Limb (tissue), 2 donors: ENCODE measurements around the gene SESN2.

Experiments
- DNase-seq, 2 donors: peaks; one replicate each; pipeline ENCODE4 v3.0.0-alpha.2; 2016; ENCODE audit errors: extremely low spot score in 2 of 2

Gene SESN2

GRCh38 chr1:28282426-28283407 lies 23.4 kb downstream of the SESN2 start:
- DNase-seq, result no peak

- DNase-seq, result no peak
Measured at GRCh38 chr1:28286111-28286510, 26.8 kb downstream of the SESN2 start.

DNA sequence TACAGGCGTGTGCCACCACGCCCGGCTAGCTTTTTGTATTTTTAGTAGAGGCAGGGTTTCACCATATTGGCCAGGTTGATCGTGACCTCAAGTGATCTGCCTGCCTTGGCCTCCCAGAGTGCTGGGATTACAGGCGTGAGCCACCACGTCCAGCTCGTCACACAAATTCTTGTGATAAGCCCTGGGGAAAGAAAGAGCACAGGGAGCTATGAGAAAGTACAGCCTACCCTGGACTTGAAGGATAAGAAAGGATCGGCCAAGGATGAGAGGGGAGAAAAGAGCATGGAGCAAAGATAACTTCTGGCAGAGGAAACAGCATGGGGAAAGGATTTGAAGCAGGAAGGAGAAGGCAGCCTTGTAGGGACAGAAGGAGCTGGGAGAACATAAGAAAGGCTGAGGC lies 29.2 kb downstream of the SESN2 start:
- no peak for DNase-seq

DNA sequence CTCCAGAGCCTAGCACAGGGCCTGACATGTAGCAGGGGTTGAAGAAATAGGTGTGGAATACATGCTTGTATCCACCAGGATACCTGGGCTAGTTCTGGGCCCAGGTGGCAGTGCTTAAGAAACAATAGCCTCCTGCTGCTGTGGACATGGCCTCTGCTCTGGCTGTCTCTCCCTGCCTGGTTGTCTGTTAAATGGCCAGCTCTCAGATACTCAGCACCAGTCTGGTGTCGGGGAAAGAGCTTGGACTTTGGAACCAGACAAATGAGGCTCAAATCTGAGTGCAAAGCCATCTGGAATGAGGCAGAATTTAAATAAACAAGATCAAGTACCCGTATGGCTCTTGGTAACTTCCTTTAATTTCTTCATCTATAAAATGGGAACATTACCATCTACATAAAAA lies 31.5 kb downstream of the SESN2 start:
- no peak for DNase-seq

GRCh38 chr1:28291711-28292110 lies 32.4 kb downstream of the SESN2 start:
- DNase-seq, result no peak

DNA sequence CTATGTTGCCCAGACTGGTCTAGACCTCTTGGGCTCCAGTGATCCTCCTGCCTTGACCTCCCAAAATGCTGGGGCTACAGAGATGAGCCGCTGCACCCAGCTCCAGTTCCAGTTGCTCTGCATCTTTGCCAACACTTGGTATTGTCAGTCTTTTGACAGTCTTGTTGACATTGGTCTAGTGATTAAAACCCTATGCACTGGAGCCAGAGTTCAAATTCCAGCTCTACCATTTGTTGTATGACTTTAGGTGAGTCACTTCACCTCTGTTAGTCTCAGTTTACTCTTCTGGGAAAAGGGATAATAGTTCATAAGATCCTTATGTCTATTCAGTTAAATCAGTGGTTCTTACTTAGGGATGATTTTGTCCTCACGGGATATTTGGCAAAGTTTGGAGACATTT lies 36.6 kb downstream of the SESN2 start:
- no peak for DNase-seq

- DNase-seq, result peak; percentile 19 to 68
Measured at GRCh38 chr1:28296401-28297261, 37.3 kb downstream of the SESN2 start.

GRCh38 chr1:28297826-28298225 lies 38.5 kb downstream of the SESN2 start:
- no peak for DNase-seq

DNA sequence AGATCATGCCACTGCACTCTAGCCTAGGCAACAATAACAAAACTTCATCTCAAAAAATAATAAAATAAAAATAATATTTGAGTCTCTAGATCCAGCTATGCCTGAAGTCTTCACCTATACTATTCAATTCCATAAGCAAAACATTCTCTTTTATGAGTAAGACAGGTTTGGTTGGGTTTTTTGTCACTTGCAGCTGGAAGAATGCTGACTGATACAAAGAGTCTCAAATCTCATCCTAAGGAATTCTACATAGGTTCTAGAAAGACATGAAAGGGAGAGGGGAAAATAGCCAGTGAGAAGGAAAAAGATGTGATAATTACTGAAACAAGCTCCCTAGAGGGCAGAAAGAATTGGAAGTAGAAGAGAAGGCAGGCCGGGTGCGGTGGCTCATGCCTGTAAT lies 39.1 kb downstream of the SESN2 start:
- no peak for DNase-seq

GRCh38 chr1:28301368-28302174 lies 42.3 kb downstream of the SESN2 start:
- DNase-seq, result no peak

DNA sequence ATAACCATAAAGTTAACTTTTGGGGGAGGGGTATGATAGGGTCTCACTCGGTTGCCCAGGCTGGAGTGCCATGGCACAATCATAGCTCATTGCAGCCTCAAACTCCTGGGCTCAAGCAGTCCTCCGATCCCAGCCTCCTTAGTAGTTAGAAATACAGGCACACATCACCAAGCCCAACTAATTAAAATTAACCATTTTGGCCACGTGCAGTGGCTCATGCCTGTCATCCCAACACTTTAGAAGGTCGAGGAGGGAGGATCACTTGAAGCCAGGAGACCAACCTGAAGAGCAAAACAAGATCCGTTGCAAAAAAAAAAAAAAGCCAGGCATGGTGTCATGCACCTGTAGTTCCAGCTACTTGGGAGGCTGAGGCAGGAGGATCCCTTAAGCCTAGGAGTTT lies 42.9 kb downstream of the SESN2 start:
- no peak for DNase-seq

- DNase-seq, result no peak
Measured at GRCh38 chr1:28306301-28306949, 47.1 kb downstream of the SESN2 start.

GRCh38 chr1:28308750-28309149 lies 49.4 kb downstream of the SESN2 start:
- no peak for DNase-seq

- DNase-seq, result no peak
Measured at GRCh38 chr1:28309702-28310101, 50.4 kb downstream of the SESN2 start.

DNA sequence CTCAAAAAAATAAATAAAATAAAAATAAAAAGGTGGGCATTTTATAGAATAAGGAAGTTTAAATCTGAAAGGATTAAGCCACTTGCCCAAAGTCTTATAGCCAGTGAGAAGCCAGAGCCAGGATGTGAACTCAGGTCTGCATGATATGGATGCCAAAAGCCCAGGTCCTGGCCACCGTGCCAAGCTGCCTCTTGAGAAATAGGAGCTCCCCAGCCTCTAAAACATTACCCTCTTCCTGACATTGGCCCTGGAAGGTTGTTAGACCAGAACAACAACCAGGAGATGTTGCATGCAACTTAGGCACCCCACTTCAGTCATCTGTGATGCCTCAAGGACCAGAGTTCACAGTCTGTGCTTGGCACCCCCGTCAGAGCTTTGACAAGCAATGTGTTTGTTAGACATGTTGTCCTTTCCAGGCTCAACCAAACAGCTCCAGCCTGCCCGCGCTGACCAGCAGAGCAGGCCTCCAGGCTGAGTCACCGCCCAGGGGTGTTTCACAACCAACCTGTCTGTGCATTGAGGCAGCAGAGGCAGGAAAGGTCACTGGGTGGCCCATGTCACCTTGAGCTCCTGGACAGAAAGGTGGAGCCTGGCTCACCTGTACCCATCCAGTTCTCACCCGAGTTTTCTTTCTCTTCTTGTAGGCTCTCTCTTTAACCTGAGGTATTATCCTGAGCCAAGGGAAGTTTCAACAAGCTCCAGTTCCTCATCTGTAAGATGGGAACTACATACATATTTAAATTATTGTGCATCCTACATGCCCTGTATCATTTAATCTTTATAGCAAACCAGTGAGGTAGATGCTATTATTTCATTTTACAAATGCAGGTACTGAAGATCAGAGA lies 54.6 kb downstream of the SESN2 start:
- DNase-seq, result no peak

- no peak for DNase-seq
Measured at GRCh38 chr1:28314547-28314941, 55.2 kb downstream of the SESN2 start.

- no peak for DNase-seq
Measured at GRCh38 chr1:28317014-28317413, 57.7 kb downstream of the SESN2 start.

DNA sequence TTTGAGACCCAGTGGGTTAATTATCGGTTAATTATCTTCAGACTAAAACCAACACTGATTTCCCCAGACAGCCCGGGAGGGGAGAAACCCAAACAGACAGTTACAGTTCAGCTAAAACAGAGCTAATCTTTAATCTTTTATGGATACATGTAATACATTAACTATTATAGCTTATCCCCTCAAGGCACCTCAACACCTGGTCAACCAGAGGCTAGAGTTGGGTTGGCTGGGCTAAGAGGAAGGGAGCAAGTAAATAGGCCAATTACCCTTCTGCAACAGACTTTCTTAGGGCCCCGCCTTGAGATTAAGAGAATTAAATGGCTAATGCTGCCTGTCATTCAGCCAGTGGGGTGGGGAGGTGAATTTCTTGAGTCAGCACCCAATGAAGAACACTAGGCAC lies 62.9 kb downstream of the SESN2 start:
- no peak for DNase-seq

DNA sequence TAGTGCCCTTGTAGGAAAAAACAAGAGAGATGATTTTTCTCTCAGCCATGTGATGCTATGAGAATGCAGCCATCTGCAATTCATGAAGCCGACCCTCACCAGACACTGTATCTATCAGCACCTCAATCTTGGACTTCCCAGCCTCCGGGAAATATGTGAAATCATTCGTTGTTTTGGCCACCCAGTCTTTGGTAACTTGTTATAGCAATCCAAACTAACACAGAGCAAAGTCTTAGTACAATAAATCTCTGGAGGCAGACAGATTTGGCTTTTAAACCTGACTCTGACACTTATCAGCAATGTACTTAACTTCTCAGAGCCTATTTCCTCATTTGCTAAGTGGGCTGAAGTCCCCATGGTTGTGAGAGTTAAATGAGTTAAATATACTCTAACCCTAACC lies 64.4 kb downstream of the SESN2 start:
- DNase-seq, result no peak

GRCh38 chr1:28326515-28326914 lies 67.2 kb downstream of the SESN2 start:
- no peak for DNase-seq
